Measurements from ENCODE around the gene BCAR1. TPM values are rescaled to one million over a fixed set of nuclear protein-coding genes. Genes with fewer than 3 reads are reported as not detected.

BCAR1 gene
- total RNA-seq, 2 experiments from 2014 or later: 0.67 to 0.81 TPM

Other genes starting within 250 kb of the BCAR1 start
- under 1 TPM; 0.33 to 0.42 TPM for gene LDHD, start 134.8 kb downstream of the BCAR1 start, total RNA-seq
- gene ZFP1, start 103.1 kb downstream of the BCAR1 start, total RNA-seq: 10 to 100 TPM; 20.2 to 20.9 TPM
- not detected for gene CTRB2, start 44.5 kb downstream of the BCAR1 start, total RNA-seq
- gene CTRB1, start 32.6 kb downstream of the BCAR1 start, total RNA-seq: not detected
- 10 to 100 TPM; 37.2 to 44.1 TPM for gene CFDP1, start 181.9 kb upstream of the BCAR1 start, total RNA-seq
- 10 to 100 TPM; 18.8 to 19.0 TPM for gene TMEM170A, start 213.1 kb upstream of the BCAR1 start, total RNA-seq
- gene CHST6, start 243.8 kb upstream of the BCAR1 start, total RNA-seq: not detected